ENCODE data around the gene DNMT3A.

DNA sequence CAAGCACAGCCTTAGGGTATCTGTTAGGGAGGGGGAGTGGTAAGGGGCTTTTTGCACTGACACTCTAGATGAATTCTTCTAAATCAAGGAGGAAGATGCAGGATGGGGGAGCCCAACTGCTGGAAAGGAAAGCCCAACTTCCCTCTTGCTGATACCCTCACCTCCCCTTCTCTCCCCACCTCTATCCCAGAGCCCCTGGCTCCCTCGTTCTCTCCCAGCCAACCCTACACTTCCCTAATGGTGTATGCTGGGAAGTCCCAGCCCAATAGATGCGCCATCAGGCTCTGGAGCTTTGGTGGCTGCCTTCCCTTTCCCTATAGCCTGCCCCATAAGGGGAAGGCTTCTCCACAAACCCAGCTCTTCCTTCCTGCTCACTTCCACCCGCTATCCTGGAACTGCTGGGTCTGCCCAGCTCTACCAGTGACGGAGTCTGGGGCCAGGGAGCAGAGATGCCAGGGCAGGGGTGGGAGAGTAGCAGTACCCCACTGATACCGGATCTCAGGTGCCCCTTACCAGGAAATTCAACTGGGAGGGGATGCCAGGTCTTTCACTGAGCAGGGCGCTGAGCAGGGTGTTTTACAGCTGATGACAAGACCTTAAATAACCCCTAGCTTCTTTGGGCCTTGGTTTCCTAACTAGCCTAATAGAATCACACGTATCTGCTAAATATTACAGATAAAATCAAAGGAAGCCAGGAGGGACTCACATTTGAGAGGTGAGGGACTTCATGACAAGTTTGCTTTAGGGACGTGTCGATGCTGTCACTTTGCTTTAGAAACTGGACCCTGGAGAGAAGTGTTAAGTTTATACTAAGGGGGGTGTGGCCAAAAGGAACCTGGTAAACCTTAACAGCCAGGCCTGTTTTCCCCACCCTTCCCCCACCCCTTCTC lies 82.6 kb downstream of the DNMT3A start:
- TF ChIP-seq POLR2A (IDR thresholded peaks at IDR 0.05; ENCODE audit: low read length): no peak
- no peak for TF ChIP-seq GATA1 (IDR thresholded peaks at IDR 0.05; ENCODE audit: low read depth, low read length)
